ENCODE data around the gene NFIB. TPM values are rescaled to one million over a fixed set of nuclear protein-coding genes. Genes with fewer than 3 reads are reported as not detected.

Gene NFIB
- total RNA-seq, 4 donors from 2014 or later, result 85.3 to 173 (median 115) TPM

GRCh38 chr9:14258156-14258555, 55.8 kb downstream of the NFIB start:
- H3K36me3 ChIP-seq, result no peaks in the 10 kb centered on the region
- no peak overlapping the region for H3K27ac ChIP-seq
- intact Hi-C loops (cut with DNase I; ENCODE audit: low total_unique reads), result no loop called here
- TF ChIP-seq POLR2A (IDR thresholded peaks at IDR 0.05) (no peak), CTCF (IDR thresholded peaks at IDR 0.05) (no peak)
- H3K9me3 ChIP-seq, result no peaks in the 10 kb centered on the region
- DNase-seq, result no peak
- no peak overlapping the region for H3K4me3 ChIP-seq
- H3K4me1 ChIP-seq, result peaks cover 0 to 9% of the 10 kb centered on the region in 2 donors
- H3K27me3 ChIP-seq, result no peaks in the 10 kb centered on the region

GRCh38 chr9:14256588-14256987, 57.4 kb downstream of the NFIB start:
- Histone ChIP-seq H3K36me3 (no peaks in the 10 kb centered on the region), H3K27ac (peak overlapping the region in 1 of 2 donors; percentile 52), H3K27me3 (no peaks in the 10 kb centered on the region), H3K4me3 (no peak overlapping the region), H3K9me3 (no peaks in the 10 kb centered on the region), H3K4me1 (peaks cover 0 to 9% of the 10 kb centered on the region in 2 donors)
- no peak for DNase-seq
- intact Hi-C loops (cut with DNase I; ENCODE audit: low total_unique reads), result no loop called here
- TF ChIP-seq POLR2A (IDR thresholded peaks at IDR 0.05) (no peak), CTCF (IDR thresholded peaks at IDR 0.05) (no peak)

GRCh38 chr9:14251154-14252071, 62.5 kb downstream of the NFIB start:
- Histone ChIP-seq H3K27me3 (no peaks in the 10 kb centered on the region), H3K4me3 (no peak overlapping the region), H3K9me3 (no peaks in the 10 kb centered on the region), H3K36me3 (no peaks in the 10 kb centered on the region), H3K4me1 (peaks cover 0 to 9% of the 10 kb centered on the region in 2 donors), H3K27ac (peak overlapping the region; percentile 36 to 61)
- TF ChIP-seq POLR2A (IDR thresholded peaks at IDR 0.05) (no peak), CTCF (IDR thresholded peaks at IDR 0.05) (no peak)
- intact Hi-C loops (cut with DNase I; ENCODE audit: low total_unique reads), result no loop called here
- DNase-seq, result peak; percentile 50 to 66

- intact Hi-C loops (cut with DNase I; ENCODE audit: low total_unique reads), result no loop called here
- H3K27ac ChIP-seq, result peak overlapping the region in 1 of 2 donors; percentile 61
These were observed 63.2 kb downstream of the NFIB start for GRCh38 chr9:14250794-14251153.

More at GRCh38 chr9:14250794-14251153, 63.2 kb downstream of the NFIB start:
- H3K4me3 ChIP-seq, result no peak overlapping the region
- TF ChIP-seq POLR2A (IDR thresholded peaks at IDR 0.05) (no peak), CTCF (IDR thresholded peaks at IDR 0.05) (no peak)
- no peaks in the 10 kb centered on the region for H3K9me3 ChIP-seq
- peaks cover 0 to 5% of the 10 kb centered on the region in 2 donors for H3K4me1 ChIP-seq
- no peaks in the 10 kb centered on the region for H3K36me3 ChIP-seq
- DNase-seq, result no peak
- H3K27me3 ChIP-seq, result no peaks in the 10 kb centered on the region

All from uterus (tissue), 4 donors.